Measurements from ENCODE around the gene FLYWCH2.
"Not testable (repeated sequence)": the region's sequence is repeated elsewhere in the genome, so short reads cannot be mapped to it uniquely, and the experiment has no call there.

The FLYWCH2 gene

DNA sequence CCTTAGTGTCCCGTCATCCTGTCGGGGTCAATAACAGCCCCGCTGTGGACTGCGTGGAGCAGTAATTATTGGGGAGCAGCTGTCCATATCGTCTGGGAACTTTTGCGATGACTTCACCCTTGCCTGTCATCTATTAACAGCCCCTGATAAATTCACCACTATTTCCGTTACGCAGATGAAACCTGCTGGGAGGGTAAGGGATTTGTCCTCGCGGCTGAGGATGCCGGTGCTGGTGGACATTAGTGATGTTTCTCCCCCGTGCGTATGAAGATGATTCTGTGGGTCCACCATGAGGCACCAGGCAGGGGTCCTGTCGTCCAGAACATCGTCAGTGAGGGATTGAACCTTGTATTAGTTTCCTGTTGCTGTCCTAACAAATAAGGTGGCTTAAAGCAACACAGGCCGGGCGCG lies 1.0 kb downstream of the FLYWCH2 start:
- no peak for DNase-seq

GRCh38 chr16:2894231-2894630 lies 11.2 kb downstream of the FLYWCH2 start:
- DNase-seq = no peak

DNA sequence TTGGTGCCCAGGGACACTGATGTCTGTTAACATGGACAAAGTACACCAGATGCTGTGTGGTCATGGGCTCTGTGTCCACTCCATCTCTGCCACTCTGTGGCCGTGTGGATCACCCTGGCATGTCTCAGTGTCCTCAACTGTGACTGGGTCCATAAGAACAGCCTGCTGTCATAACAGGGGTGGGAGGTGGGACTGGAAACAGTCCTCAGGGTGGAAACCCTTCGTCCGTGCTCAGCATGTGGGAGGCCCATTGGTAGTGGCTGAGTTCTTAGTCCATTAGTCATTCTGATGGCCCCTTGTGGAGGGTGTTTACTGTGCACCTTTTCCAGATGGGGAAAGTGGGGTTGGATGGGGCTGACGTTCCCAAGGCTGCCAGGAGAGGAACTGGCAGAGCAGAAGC lies 12.8 kb downstream of the FLYWCH2 start:
- no peak for DNase-seq

DNA sequence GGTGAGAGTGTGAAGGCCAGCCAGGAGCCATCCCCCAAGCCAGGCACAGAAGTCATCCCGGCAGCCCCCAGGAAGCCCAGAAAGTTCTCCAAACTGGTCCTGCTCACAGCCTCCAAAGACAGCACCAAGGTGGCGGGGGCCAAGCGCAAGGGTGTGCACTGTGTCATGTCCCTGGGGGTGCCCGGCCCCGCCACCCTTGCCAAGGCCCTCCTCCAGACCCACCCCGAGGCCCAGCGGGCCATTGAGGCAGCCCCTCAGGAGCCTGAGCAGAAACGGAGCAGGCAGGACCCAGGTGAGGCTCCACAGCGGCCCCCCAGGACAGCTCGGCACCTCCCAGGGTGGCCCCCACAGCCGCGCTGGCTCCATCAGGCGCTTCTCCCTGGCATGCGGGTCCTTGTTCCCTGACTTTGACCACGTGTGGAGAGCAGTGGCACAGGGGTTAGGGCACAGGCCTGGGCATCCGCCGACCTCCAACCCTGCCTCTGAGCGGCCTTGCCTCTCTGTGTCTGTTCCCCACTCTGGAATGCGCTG lies 13.5 kb downstream of the FLYWCH2 start:
- DNase-seq = no peak

DNA sequence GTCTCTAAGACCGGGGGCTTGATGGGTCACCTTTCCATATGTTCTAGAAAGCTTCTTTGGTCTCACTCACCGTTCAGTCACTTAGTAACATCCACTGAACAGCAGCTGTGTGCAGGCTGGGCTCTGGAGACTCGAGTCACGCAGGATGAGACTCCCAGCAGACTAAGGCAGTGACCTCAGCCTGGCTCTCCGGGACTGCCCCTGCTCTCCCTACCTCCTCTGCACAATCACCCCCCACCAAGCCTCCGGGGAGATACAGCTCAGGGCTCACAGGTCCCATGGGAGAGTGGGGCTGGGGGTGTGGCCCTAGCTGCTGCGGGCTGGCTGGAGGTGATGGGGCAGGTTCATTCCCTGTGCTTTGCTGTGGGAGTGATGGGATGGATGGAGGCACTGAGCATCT lies 14.1 kb downstream of the FLYWCH2 start:
- no peak for DNase-seq

DNA sequence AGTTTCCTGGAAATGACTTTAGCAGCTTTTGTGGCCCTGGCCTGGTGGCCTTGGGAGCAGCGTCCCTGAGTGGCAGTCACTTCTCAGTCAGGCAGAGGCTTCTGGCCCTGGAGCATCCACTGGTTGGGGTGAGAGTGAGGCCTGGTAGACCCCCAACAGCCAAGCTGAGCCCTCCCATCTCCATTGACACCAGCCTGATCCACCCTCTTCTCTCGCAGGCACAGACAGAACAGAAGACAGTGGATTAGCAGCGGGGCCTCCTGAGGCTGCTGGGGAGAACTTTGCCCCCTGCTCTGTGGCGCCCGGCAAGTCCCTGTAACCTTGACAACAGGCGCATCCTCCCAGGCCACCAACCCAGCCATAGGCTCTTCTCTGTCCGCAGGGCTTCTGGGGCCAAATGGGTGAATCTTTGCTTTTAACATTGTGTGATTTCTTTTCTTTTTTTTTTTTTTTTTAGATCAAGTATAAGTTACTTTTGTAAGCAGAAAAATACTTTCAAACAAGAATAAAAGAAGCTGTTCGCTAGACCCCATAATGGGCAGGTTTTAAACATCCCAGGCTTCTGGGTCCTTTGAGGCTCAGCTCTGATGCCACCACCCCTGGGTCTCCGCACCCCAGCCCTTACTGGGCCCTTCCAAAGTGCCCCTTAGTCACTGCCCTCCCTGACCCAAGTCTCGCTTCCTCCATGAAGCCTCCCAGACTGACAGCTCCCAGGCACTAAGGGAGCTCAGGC lies 16.0 kb downstream of the FLYWCH2 start:
- DNase-seq = no peak

GRCh38 chr16:2899564-2900072 lies 16.6 kb downstream of the FLYWCH2 start:
- DNase-seq = no peak

GRCh38 chr16:2900526-2901075 lies 17.6 kb downstream of the FLYWCH2 start:
- DNase-seq = no peak

GRCh38 chr16:2902337-2903130 lies 19.5 kb downstream of the FLYWCH2 start:
- DNase-seq = no peak

DNA sequence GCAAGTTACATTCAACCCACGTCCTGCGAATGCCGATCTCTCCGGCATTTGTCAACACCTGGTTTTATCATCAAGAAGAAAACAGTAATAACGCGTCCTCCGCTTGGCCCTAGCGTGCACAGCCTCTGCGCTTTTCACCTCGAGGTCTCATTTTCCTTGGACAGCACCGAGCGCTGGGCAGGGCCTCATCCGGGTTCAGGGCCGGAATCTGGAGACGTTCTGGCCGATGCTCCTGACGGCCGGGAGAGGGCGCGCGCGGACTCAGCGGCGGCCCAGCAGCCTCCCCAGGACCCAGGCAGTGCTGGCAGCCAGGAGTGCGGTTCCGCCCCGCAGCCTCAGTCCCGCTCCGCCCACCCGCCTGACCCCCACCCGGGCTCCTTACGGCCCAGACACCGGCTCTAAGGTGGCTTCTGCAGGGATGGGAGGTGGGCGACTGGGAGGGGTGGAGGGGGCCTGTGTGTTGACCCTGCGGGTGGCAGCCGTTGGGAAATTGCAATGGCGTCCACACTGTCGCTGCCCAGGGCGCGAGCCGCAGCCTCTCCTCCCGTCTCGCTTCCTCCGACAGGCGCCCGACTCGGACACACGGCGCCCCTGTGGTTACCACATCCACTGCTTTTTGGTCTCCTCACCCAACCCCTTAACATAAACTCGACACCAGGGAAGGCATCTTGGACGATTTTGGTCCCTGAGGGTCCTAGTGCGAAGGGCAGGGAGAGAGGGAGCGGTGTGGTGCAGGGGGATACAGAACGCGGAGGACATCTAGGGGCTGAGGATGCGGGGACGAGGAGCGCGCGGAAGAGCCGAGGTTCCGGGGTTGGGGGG lies 21.3 kb downstream of the FLYWCH2 start:
- peak; percentile 72 for DNase-seq

DNA sequence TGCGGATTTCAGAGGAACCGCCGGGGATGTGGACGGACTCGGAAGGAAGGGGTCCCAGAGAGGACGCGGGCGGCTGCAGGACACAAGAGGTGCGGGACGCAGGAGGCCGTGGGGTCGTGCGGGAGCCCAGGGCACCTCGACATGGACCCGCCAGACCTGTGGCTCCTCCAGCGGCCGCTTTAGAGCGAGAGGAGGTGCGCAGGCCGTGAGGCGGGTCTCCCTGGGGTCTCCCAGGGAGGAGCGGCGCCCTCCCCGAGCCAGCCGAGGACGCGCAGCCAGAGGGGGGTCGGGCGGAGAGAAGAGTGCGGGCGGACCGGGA lies 21.9 kb downstream of the FLYWCH2 start:
- DNase-seq = no peak

DNA sequence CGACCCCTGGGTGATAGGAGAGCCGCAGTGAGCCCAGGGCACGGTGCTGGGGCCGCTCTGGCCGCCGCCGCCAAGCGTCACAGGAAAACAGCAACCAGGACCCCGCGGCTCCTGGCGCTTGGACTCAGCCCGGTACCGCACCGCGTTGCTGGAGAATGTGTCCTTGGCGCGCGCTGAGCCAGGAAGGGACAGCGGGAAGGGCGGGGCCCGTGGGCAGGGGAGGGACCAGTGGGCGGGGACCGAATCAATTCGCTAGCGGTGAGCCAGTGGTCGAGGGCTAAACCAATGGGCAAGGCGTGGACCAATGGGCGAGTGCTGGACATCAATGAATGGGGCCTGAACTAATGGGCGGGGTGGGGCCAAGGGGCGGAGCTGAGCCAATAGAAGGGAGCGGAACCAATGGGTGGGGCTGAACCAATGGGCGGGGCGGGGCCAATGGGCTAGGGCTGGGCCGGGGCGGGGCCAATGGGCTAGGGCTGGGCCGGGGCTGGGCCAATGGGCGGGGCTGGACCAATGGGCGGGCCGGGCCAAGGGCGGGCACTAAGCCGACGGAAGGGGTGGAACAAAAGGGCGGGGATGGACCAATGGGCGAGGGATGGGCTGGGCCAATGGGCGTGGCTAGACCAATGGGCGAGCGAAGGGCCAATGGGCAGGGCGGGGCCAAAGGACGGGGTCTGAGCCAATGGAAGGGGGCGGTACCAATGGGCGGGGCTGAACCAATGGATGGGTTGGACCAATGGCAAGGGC lies 22.4 kb downstream of the FLYWCH2 start:
- peak; percentile 96 for DNase-seq

GRCh38 chr16:2905988-2906387 lies 23.0 kb downstream of the FLYWCH2 start:
- DNase-seq = no peak

GRCh38 chr16:2907084-2907753 lies 24.2 kb downstream of the FLYWCH2 start:
- DNase-seq = not testable (repeated sequence)

GRCh38 chr16:2910441-2910969 lies 27.5 kb downstream of the FLYWCH2 start:
- no peak for DNase-seq

- peak; percentile 87 for DNase-seq
Measured at GRCh38 chr16:2911638-2912329, 28.8 kb downstream of the FLYWCH2 start, which contains the start of gene FLYWCH1. Gene FLYWCH1 (plus strand): TSS chr16:2911931. CDS start chr16:2929686, 17,755 bp downstream.

GRCh38 chr16:2912330-2913199 lies 29.6 kb downstream of the FLYWCH2 start:
- no peak for DNase-seq

- no peak for DNase-seq
Measured at GRCh38 chr16:2913603-2914002, 30.6 kb downstream of the FLYWCH2 start.

DNA sequence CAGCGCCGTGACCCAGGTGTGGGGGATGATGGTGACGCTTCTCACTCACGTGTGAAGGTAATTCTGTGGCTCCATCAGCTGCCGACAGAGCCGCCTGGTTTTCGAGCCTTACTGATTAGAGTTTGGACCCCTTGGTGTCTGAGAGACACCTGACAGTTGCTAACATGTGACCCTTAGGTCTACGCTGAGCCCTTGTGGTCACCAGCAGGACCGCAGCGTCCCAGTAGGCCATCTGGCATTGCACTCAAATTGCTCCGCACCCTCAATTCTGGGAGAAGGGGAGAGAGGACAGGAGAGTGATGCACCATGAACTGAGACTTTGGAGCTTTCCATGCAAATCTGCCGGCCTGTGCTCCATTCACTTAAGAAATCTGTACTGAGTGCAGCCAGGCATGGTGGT lies 31.2 kb downstream of the FLYWCH2 start:
- DNase-seq = no peak
